Measurements from ENCODE around the gene PTPRK. TPM values are rescaled to one million over a fixed set of nuclear protein-coding genes. Genes with fewer than 3 reads are reported as not detected.

PTPRK gene
- total RNA-seq, 1 experiment from 2014 or later, result 94.4 TPM

DNA sequence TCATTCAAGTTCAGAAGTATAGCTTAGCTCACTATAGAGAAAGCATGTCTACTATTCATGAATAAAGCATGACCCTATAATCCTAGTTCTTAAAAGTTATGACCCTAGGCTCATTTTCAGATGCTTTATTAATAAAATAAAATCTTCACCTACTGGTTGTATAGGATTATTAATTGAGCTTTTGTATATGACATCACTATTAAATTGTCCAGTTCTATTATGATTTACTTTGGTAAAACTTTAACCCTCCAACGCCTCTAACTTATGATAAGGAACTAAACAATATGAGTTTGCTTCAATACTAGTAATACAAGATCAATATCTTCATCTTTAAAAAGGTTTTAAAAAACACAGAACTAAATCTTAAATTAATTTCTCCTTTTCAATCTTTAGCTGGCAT lies 356.1 kb downstream of the PTPRK start:
- Mint-ChIP-seq H3K4me1 (ENCODE audit: low read depth, unreplicated experiment) (no peaks in the 10 kb centered on the region), H3K36me3 (ENCODE audit: insufficient read depth, unreplicated experiment) (no peaks in the 10 kb centered on the region), H3K27ac (ENCODE audit: unreplicated experiment) (no peak overlapping the region), H3K9me3 (ENCODE audit: unreplicated experiment) (no peaks in the 10 kb centered on the region), H3K4me3 (ENCODE audit: unreplicated experiment) (no peak overlapping the region), H3K27me3 (ENCODE audit: insufficient read depth, unreplicated experiment) (no peaks in the 10 kb centered on the region)
- H3K9me3 ChIP-seq, result no peaks in the 10 kb centered on the region
- no peaks in the 10 kb centered on the region for H3K36me3 ChIP-seq (ENCODE audit: control insufficient read depth, insufficient read depth, low read length)
- ChIA-PET POLR2A (no interaction called here), CTCF (no interaction called here)
- H3K4me1 ChIP-seq, result no peaks in the 10 kb centered on the region
- DNase-seq, result no peak
- TF ChIP-seq, protein P1, sequence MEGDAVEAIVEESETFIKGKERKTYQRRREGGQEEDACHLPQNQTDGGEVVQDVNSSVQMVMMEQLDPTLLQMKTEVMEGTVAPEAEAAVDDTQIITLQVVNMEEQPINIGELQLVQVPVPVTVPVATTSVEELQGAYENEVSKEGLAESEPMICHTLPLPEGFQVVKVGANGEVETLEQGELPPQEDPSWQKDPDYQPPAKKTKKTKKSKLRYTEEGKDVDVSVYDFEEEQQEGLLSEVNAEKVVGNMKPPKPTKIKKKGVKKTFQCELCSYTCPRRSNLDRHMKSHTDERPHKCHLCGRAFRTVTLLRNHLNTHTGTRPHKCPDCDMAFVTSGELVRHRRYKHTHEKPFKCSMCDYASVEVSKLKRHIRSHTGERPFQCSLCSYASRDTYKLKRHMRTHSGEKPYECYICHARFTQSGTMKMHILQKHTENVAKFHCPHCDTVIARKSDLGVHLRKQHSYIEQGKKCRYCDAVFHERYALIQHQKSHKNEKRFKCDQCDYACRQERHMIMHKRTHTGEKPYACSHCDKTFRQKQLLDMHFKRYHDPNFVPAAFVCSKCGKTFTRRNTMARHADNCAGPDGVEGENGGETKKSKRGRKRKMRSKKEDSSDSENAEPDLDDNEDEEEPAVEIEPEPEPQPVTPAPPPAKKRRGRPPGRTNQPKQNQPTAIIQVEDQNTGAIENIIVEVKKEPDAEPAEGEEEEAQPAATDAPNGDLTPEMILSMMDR (IDR thresholded peaks at IDR 0.05; ENCODE audit: insufficient read depth in 1 of 2, low read depth in 1 of 2, low read length in 1 of 2, severe bottlenecking in 1 of 2, unreplicated experiment in 1 of 2), result no peak
- H3K4me3 ChIP-seq (ENCODE audit: low read depth, low read length), result no peak overlapping the region
- intact Hi-C loops (cut with micrococcal nuclease; ENCODE audit: unreplicated experiment), result no loop called here
- no peaks in the 10 kb centered on the region for H3K27me3 ChIP-seq (replicated peaks; ENCODE audit: control insufficient read depth, insufficient read depth, low read length)
- BruUV-seq (replicated peaks), result no TSS peak

DNA sequence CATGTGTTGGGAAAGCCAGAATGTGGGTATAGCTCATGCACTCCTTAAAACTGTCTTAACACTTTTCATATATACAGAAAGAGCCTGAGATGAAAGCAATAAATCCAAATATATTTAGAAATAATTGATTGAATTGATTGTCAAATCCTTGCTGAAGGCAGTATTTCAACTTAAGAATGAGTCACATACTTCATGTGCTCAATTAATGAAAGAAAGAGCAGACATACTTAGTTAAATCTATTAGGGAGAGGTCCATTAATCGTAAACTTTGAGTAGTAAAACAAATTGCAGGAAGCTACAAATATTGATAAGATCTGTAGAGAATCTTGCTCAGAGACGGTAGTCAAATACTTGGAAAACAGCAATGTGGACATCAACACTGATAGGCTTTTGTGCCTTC lies 358.0 kb downstream of the PTPRK start:
- Mint-ChIP-seq H3K36me3 (ENCODE audit: insufficient read depth, unreplicated experiment) (no peaks in the 10 kb centered on the region), H3K27me3 (ENCODE audit: insufficient read depth, unreplicated experiment) (no peaks in the 10 kb centered on the region), H3K4me1 (ENCODE audit: low read depth, unreplicated experiment) (no peaks in the 10 kb centered on the region), H3K9me3 (ENCODE audit: unreplicated experiment) (no peaks in the 10 kb centered on the region), H3K27ac (ENCODE audit: unreplicated experiment) (no peak overlapping the region), H3K4me3 (ENCODE audit: unreplicated experiment) (no peak overlapping the region)
- Histone ChIP-seq H3K4me3 (ENCODE audit: low read depth, low read length) (no peak overlapping the region), H3K4me1 (no peaks in the 10 kb centered on the region), H3K36me3 (ENCODE audit: control insufficient read depth, insufficient read depth, low read length) (no peaks in the 10 kb centered on the region), H3K9me3 (no peaks in the 10 kb centered on the region), H3K27me3 (replicated peaks; ENCODE audit: control insufficient read depth, insufficient read depth, low read length) (no peaks in the 10 kb centered on the region)
- POLR2A ChIA-PET, result no interaction called here
- intact Hi-C loops (cut with micrococcal nuclease; ENCODE audit: unreplicated experiment), result no loop called here
- TF ChIP-seq, protein P1 (IDR thresholded peaks at IDR 0.05; ENCODE audit: insufficient read depth in 1 of 2, low read depth in 1 of 2, low read length in 1 of 2, severe bottlenecking in 1 of 2, unreplicated experiment in 1 of 2), result no peak
- no peak for DNase-seq
- BruUV-seq (replicated peaks), result no TSS peak
- CTCF ChIA-PET, result no interaction called here

DNA sequence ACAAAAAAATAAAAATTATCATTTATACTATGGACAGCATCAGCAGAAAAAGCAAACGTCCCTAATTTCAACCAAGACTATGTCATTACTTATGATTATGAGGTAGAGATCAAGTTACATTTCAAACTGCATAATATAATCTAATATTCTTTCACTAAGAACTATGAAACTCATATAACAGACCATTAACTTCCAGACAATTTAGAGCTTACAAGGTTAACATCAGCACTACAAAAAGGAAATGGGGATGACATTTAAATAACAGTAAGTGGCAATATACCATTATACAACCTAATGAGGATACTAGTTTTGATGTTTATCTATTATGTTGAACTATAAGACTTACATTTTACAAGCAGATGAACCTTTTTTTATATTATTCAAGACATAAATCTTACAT lies 358.6 kb downstream of the PTPRK start:
- Histone ChIP-seq H3K9me3 (no peaks in the 10 kb centered on the region), H3K4me3 (ENCODE audit: low read depth, low read length) (no peak overlapping the region), H3K27me3 (replicated peaks; ENCODE audit: control insufficient read depth, insufficient read depth, low read length) (no peaks in the 10 kb centered on the region), H3K36me3 (ENCODE audit: control insufficient read depth, insufficient read depth, low read length) (no peaks in the 10 kb centered on the region), H3K4me1 (no peaks in the 10 kb centered on the region)
- intact Hi-C loops (cut with micrococcal nuclease; ENCODE audit: unreplicated experiment), result no loop called here
- Mint-ChIP-seq H3K27me3 (ENCODE audit: insufficient read depth, unreplicated experiment) (no peaks in the 10 kb centered on the region), H3K36me3 (ENCODE audit: insufficient read depth, unreplicated experiment) (no peaks in the 10 kb centered on the region), H3K4me1 (ENCODE audit: low read depth, unreplicated experiment) (no peaks in the 10 kb centered on the region), H3K9me3 (ENCODE audit: unreplicated experiment) (no peaks in the 10 kb centered on the region), H3K4me3 (ENCODE audit: unreplicated experiment) (no peak overlapping the region), H3K27ac (ENCODE audit: unreplicated experiment) (no peak overlapping the region)
- TF ChIP-seq, protein P1 (IDR thresholded peaks at IDR 0.05; ENCODE audit: insufficient read depth in 1 of 2, low read depth in 1 of 2, low read length in 1 of 2, severe bottlenecking in 1 of 2, unreplicated experiment in 1 of 2), result no peak
- no TSS peak for BruUV-seq (replicated peaks)
- CTCF ChIA-PET, result no interaction called here
- DNase-seq, result no peak
- POLR2A ChIA-PET, result no interaction called here

Data from Caco-2 (cell line).